HepG2 (cell line): ENCODE data around the gene FAM117A. TPM values are rescaled to one million over a fixed set of nuclear protein-coding genes. Genes with fewer than 3 reads are reported as not detected.

ENCODE experiments used
- ATAC-seq: fragments of 200-7000 bp; cut with Tn5 transposase; 3 replicates; pipeline ENCODE4 v1.9.1; 2020; ENCODE audit warnings: mild to moderate bottlenecking, moderate library complexity
- BruUV-seq: library from RNA; stranded (reverse); fragments of 400-500 nt; replicated peaks from 2 replicates; lab custom pipeline; 2021; lab: Mats Ljungman, UMichigan
- CTCF ChIA-PET: fragments of 300-600 bp; formaldehyde crosslinking; extraction: SDS; loops from one replicate; lab custom pipeline; 2021; ENCODE audit warnings: low total read pairs, inconsistent platforms, low intra/inter-chr PET ratio; lab: Yijun Ruan, JAX
- POLR2A ChIA-PET: fragments of 350-600 bp; sonication (Branson Sonifier 250); formaldehyde crosslinking; loops from one replicate; lab custom pipeline; 2020; ENCODE audit warnings: antibody characterized with exemption, inconsistent platforms; lab: Yijun Ruan, JAX
- DNase-seq: peaks from one replicate; pipeline ENCODE4 v3.0.0-alpha.2; 2015; ENCODE audit warnings: low spot score
- FAIRE-seq: peaks from 3 replicates; lab custom pipeline; 2011; peaks lifted over from hg19 to GRCh38; lab: Jason Lieb, UNC
- H2AFZ ChIP-seq: one replicate; pipeline ENCODE4 v1.6.1; 2011; ENCODE audit warnings: low read length, inconsistent platforms
- H3K27ac ChIP-seq: fragments of 300-600 bp; 3 replicates; pipeline ENCODE4 v1.8.0; 2011; ENCODE audit warnings: mixed run types, mild to moderate bottlenecking, mixed read lengths, low read length, inconsistent platforms; ENCODE audit not compliant: insufficient read depth; ENCODE audit errors: extremely low read length
- H3K27me3 ChIP-seq, 2 experiments: fragments of 200-600 bp in 1 of 2; 2 replicates in 1 of 2; 3 replicates in 1 of 2; pipeline versions ENCODE4 v1.6.0 to v1.8.0; 2011; ENCODE audit warnings: low read length in 2 of 2, mild to moderate bottlenecking in 2 of 2, moderate library complexity in 2 of 2, inconsistent platforms in 1 of 2; ENCODE audit not compliant: insufficient read depth in 2 of 2, control insufficient read depth in 1 of 2
- H3K36me3 ChIP-seq, 2 experiments: fragments of 200-600 bp in 1 of 2; replicated peaks in 1 of 2; 2 replicates in 1 of 2; 3 replicates in 1 of 2; pipeline versions ENCODE4 v1.5.1 to v1.8.0; 2011; ENCODE audit warnings: low read length in 2 of 2, inconsistent platforms in 1 of 2; ENCODE audit not compliant: insufficient read depth in 2 of 2, control insufficient read depth in 1 of 2
- H3K4me1 ChIP-seq: 2 replicates; pipeline ENCODE4 v1.5.1; 2012; ENCODE audit warnings: low read length, inconsistent platforms; ENCODE audit not compliant: insufficient read depth
- H3K4me2 ChIP-seq: 2 replicates; pipeline ENCODE4 v1.6.0; 2011; ENCODE audit warnings: low read depth, low read length, inconsistent platforms
- H3K4me3 ChIP-seq, 3 experiments: fragments of 200-600 bp in 1 of 3; sonication (generic), shearing (Covaris generic) in 1 of 3; replicated peaks in 1 of 3; 2 replicates each; pipeline ENCODE4 v1.5.1; 2011 to 2016; ENCODE audit warnings: low read length in 3 of 3, inconsistent platforms in 2 of 3, low read depth in 2 of 3, mild to moderate bottlenecking in 2 of 3, control low read depth in 1 of 3, mixed read lengths in 1 of 3; ENCODE audit not compliant: insufficient read depth in 1 of 3
- H3K79me2 ChIP-seq: one replicate; pipeline ENCODE4 v1.6.1; 2011; ENCODE audit warnings: low read length, inconsistent platforms; ENCODE audit not compliant: insufficient read depth
- H3K9ac ChIP-seq: 2 replicates; pipeline ENCODE4 v1.6.0; 2011; ENCODE audit warnings: mild to moderate bottlenecking, low read depth, low read length, inconsistent platforms; ENCODE audit not compliant: insufficient read depth
- H3K9me3 ChIP-seq: 2 replicates; pipeline ENCODE4 v1.5.1; 2012; ENCODE audit warnings: mild to moderate bottlenecking, low read length
- H4K20me1 ChIP-seq: 2 replicates; pipeline ENCODE4 v1.6.0; 2011; ENCODE audit warnings: inconsistent platforms, mild to moderate bottlenecking, low read length, moderate library complexity; ENCODE audit not compliant: insufficient read depth
- MAZ ChIP-seq, 2 experiments: sonication (generic) in 1 of 2; formaldehyde crosslinking in 1 of 2; IDR thresholded peaks; 2 replicates each; pipeline versions ENCODE4 v1.5.0 to v1.6.1; 2012 to 2020; ENCODE audit warnings: low read depth in 2 of 2, mild to moderate bottlenecking in 2 of 2, borderline replicate concordance in 1 of 2, improper control_type of control experiment in 1 of 2, low read length in 1 of 2, missing genetic modification reagents in 1 of 2, moderate library complexity in 1 of 2
- PITX1 ChIP-seq: sonication (generic); formaldehyde crosslinking; IDR thresholded peaks from 2 replicates; pipeline ENCODE4 v1.5.1; 2020; ENCODE audit warnings: mild to moderate bottlenecking, missing genetic modification reagents
- RBM39 ChIP-seq: fragments of 200-400 bp; formaldehyde crosslinking; IDR thresholded peaks from one replicate; pipeline ENCODE4 v1.6.1; 2018; ENCODE audit warnings: antibody characterized with exemption, mild to moderate bottlenecking, low read depth, low read length; ENCODE audit not compliant: poor library complexity, severe bottlenecking
- TBX2 ChIP-seq: sonication (generic); formaldehyde crosslinking; IDR thresholded peaks from 2 replicates; pipeline ENCODE4 v1.5.0; 2020; ENCODE audit warnings: missing genetic modification reagents, mild to moderate bottlenecking, borderline replicate concordance
- TOE1 ChIP-seq: sonication (generic); formaldehyde crosslinking; IDR thresholded peaks from 2 replicates; pipeline ENCODE4 v1.4.0; 2020; ENCODE audit warnings: mild to moderate bottlenecking, missing genetic modification reagents
- TRAFD1 ChIP-seq: sonication (generic); formaldehyde crosslinking; IDR thresholded peaks from 2 replicates; pipeline ENCODE4 v1.5.1; 2020; ENCODE audit warnings: missing genetic modification reagents, mild to moderate bottlenecking, borderline replicate concordance
- ZNF230 ChIP-seq: sonication (generic); formaldehyde crosslinking; IDR thresholded peaks from 2 replicates; pipeline ENCODE4 v1.4.0; 2020; ENCODE audit warnings: mild to moderate bottlenecking, missing genetic modification reagents
- ZNF530 ChIP-seq: sonication (generic); formaldehyde crosslinking; IDR thresholded peaks from 2 replicates; pipeline ENCODE4 v1.5.0; 2020; ENCODE audit warnings: low read depth, mild to moderate bottlenecking, missing genetic modification reagents
- ZNF768 ChIP-seq: sonication (generic); formaldehyde crosslinking; IDR thresholded peaks from 2 replicates; pipeline ENCODE4 v1.4.0; 2020; ENCODE audit warnings: missing genetic modification reagents
- WGBS: methylation state at CpG from one replicate; pipeline ENCODE4 v1.1.6; 2017; ENCODE audit warnings: low lambda C conversion rate; 5-methylcytosine and 5-hydroxymethylcytosine counted together
- in situ Hi-C: cut with HindIII; loops from 2 replicates; pipeline ENCODE4 v1.10.0; 2017; ENCODE audit warnings: low pct_unique_long_range_greater_than_20kb; ENCODE audit not compliant: extremely low pct_ligation_motif_present
- intact Hi-C: fragments of 100-400 bp; cut with micrococcal nuclease; formaldehyde crosslinking; loops from one replicate; pipeline ENCODE4 v1.10.0; 2022; ENCODE audit not compliant: unreplicated experiment
- polyA plus RNA-seq, 8 experiments: library from polyadenylated mRNA; depleted of rRNA in 3 of 8; stranded (reverse) in 7 of 8; unstranded in 1 of 8; fragments of >200 nt; fragmentation: Illumina TruSeq in 4 of 8; extraction: Trizol in 4 of 8; gene quantifications; 2 replicates each; pipeline versions ENCODE4 v1.2.1 to v1.2.3, GENCODE V29; 2011 to 2016; ENCODE audit warnings: low read depth in 4 of 8, missing spikeins in 1 of 8, mixed read lengths in 1 of 8; ENCODE audit not compliant: insufficient read depth in 1 of 8
- total RNA-seq, 5 experiments: library from RNA; depleted of rRNA; stranded (reverse); fragments of >200 nt; fragmentation: Illumina TruSeq; extraction: Trizol; gene quantifications; 2 replicates each; pipeline ENCODE4 v1.2.3, GENCODE V29; 2016; ENCODE audit warnings: low read depth in 1 of 5
- TF ChIP-seq, protein P1 (sequence below): sonication (generic); formaldehyde crosslinking; IDR thresholded peaks from 2 replicates; pipeline ENCODE4 v1.4.0; 2020; ENCODE audit warnings: missing genetic modification reagents, mild to moderate bottlenecking, borderline replicate concordance
- TF ChIP-seq, protein P2 (sequence below): sonication (generic); formaldehyde crosslinking; IDR thresholded peaks from 2 replicates; pipeline ENCODE4 v1.5.0; 2020; ENCODE audit warnings: mild to moderate bottlenecking, missing genetic modification reagents

FAM117A gene
- total and polyA plus RNA-seq, 2 of the 13 experiments (the other 11 are each of a cell fraction or from before 2014, with no cell fraction given), result 12.1 to 19.8 TPM

GRCh38 chr17:49764559-49765180, 739 bp upstream of the FAM117A start (continued):
- TF ChIP-seq, protein P1, sequence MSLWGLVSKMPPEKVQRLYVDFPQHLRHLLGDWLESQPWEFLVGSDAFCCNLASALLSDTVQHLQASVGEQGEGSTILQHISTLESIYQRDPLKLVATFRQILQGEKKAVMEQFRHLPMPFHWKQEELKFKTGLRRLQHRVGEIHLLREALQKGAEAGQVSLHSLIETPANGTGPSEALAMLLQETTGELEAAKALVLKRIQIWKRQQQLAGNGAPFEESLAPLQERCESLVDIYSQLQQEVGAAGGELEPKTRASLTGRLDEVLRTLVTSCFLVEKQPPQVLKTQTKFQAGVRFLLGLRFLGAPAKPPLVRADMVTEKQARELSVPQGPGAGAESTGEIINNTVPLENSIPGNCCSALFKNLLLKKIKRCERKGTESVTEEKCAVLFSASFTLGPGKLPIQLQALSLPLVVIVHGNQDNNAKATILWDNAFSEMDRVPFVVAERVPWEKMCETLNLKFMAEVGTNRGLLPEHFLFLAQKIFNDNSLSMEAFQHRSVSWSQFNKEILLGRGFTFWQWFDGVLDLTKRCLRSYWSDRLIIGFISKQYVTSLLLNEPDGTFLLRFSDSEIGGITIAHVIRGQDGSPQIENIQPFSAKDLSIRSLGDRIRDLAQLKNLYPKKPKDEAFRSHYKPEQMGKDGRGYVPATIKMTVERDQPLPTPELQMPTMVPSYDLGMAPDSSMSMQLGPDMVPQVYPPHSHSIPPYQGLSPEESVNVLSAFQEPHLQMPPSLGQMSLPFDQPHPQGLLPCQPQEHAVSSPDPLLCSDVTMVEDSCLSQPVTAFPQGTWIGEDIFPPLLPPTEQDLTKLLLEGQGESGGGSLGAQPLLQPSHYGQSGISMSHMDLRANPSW (CRISPR knock-in tag), result no peak
- TF ChIP-seq MAZ (IDR thresholded peaks at IDR 0.05; ENCODE audit: borderline replicate concordance, low read depth, low read length) (no peak), MAZ (CRISPR knock-in tag; IDR thresholded peaks at IDR 0.05; ENCODE audit: low read depth) (no peak), TOE1 (no peak), ZNF530 (CRISPR knock-in tag) (no peak)

DNA sequence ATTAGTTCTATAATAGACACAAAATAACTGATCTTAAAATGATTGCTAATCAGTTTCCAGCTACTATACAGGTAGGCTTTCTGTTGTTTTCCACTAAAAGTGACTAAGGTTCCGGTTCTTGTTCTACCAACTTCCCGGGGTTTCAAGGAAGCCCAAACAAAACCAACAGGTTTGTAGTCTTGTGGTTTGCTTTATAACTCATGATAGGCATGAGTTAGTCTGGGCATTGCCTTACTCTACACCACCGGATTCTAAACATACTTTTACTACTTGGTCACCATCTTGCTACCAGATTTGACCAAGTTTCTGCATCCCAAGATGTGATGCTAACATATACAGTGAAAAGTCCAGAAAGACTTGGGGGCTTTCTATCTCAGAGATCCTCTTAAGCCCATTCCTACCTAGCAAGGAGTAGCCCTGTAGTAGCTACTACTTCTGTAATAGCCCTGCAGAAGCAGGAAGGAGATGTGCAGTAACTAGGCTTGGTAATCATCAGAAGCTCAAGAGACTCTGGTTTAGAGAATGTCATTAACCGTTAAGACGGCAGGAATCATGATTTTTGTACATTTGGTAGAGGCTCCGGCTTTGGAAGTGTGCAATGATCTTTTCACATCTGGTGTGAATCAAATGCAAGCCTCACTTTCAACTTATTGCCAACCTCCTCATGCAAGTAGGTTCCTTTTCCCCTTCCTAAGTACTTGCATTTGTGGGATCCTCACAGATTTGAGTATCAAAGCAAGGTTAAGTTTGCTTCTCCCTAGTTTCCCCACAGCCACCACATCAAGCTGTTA, 1.6 kb downstream of the FAM117A start:
- DNase-seq, result no peak
- H3K79me2 ChIP-seq, result peaks cover 14% of the 10 kb centered on the region
- no peaks in the 10 kb centered on the region for H3K27me3 ChIP-seq
- H2AFZ ChIP-seq, result no peak overlapping the region
- peak overlapping the region; percentile 62; the same call in 1 of the 2 replicates for H3K9ac ChIP-seq
- FAIRE-seq, result no peak
- ChIA-PET CTCF (no interaction called here), POLR2A (interaction anchor here (0.7 to 4.9 kb wide), 5 partner anchors 9 to 54 kb away, joined by 4 to 83 read pairs (median 46); partner anchors contain the start of genes KAT7 and SLC35B1)
- intact Hi-C loops, result no loop called here
- TSS peak; percentile 39 for BruUV-seq
- peak; percentile 17; the same call in 1 of the 2 replicates for TF ChIP-seq ZNF230 (CRISPR knock-in tag)
- 0 out of 2 replicates have a peak, but pooled peaks have one; percentile 10 for TF ChIP-seq TBX2 (CRISPR knock-in tag)
- TF ChIP-seq, protein P2, sequence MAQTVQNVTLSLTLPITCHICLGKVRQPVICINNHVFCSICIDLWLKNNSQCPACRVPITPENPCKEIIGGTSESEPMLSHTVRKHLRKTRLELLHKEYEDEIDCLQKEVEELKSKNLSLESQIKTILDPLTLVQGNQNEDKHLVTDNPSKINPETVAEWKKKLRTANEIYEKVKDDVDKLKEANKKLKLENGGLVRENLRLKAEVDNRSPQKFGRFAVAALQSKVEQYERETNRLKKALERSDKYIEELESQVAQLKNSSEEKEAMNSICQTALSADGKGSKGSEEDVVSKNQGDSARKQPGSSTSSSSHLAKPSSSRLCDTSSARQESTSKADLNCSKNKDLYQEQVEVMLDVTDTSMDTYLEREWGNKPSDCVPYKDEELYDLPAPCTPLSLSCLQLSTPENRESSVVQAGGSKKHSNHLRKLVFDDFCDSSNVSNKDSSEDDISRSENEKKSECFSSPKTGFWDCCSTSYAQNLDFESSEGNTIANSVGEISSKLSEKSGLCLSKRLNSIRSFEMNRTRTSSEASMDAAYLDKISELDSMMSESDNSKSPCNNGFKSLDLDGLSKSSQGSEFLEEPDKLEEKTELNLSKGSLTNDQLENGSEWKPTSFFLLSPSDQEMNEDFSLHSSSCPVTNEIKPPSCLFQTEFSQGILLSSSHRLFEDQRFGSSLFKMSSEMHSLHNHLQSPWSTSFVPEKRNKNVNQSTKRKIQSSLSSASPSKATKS, result no peak
- TF ChIP-seq TRAFD1 (CRISPR knock-in tag), result 0 out of 2 replicates have a peak, but pooled peaks have one; percentile 33
- TF ChIP-seq ZNF768 (CRISPR knock-in tag), result no peak
- no peak for TF ChIP-seq RBM39
- no peak for TF ChIP-seq PITX1 (CRISPR knock-in tag)
- ATAC-seq, result no peak
- H3K27ac ChIP-seq, result no peak overlapping the region
- 90% methylated on average over 6 of the region's 6 CpGs for WGBS
- no peaks in the 10 kb centered on the region for H3K9me3 ChIP-seq
- peak overlapping the region; percentile 73 to 97 (median 90) for H3K4me3 ChIP-seq
- peaks cover 3% of the 10 kb centered on the region in 2 experiments; a peak in 1 of 5 replicates for H3K36me3 ChIP-seq
- peaks cover 24% of the 10 kb centered on the region for H3K4me1 ChIP-seq
- H3K4me2 ChIP-seq, result peak overlapping the region; percentile 97
- no peaks in the 10 kb centered on the region for H4K20me1 ChIP-seq
- in situ Hi-C loops, result no loop called here
